Thyroid gland (tissue), 4 donors: ENCODE measurements around the gene EIF3L.

ENCODE experiments used
- POLR2A ChIP-seq, 2 donors: fragments of 450-650 bp; IDR thresholded peaks; one replicate each; pipeline ENCODE4 v1.6.1; 2017; ENCODE audit warnings: antibody characterized with exemption in 2 of 2, mild to moderate bottlenecking in 2 of 2, moderate library complexity in 1 of 2
- TF ChIP-seq, protein P1 (sequence below), 6 experiments: fragments of 200-600 bp in 3 of 6; fragments of 450-650 bp in 3 of 6; sonication (generic) in 3 of 6; IDR thresholded peaks; one replicate each; pipeline ENCODE4 v1.5.1; 2016 to 2019; ENCODE audit warnings: antibody characterized with exemption in 6 of 6, mild to moderate bottlenecking in 2 of 6, inconsistent platforms in 1 of 6, moderate library complexity in 1 of 6

GRCh38 chr22:37904572-37905533 lies 55.6 kb downstream of the EIF3L start:
- TF ChIP-seq, protein P1, sequence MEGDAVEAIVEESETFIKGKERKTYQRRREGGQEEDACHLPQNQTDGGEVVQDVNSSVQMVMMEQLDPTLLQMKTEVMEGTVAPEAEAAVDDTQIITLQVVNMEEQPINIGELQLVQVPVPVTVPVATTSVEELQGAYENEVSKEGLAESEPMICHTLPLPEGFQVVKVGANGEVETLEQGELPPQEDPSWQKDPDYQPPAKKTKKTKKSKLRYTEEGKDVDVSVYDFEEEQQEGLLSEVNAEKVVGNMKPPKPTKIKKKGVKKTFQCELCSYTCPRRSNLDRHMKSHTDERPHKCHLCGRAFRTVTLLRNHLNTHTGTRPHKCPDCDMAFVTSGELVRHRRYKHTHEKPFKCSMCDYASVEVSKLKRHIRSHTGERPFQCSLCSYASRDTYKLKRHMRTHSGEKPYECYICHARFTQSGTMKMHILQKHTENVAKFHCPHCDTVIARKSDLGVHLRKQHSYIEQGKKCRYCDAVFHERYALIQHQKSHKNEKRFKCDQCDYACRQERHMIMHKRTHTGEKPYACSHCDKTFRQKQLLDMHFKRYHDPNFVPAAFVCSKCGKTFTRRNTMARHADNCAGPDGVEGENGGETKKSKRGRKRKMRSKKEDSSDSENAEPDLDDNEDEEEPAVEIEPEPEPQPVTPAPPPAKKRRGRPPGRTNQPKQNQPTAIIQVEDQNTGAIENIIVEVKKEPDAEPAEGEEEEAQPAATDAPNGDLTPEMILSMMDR (IDR thresholded peaks at IDR 0.05) = no peak
- no peak for TF ChIP-seq POLR2A (IDR thresholded peaks at IDR 0.05)
